Liver (tissue), 9 donors: ENCODE data around the gene ST6GALNAC5. TPM values are rescaled to one million over a fixed set of nuclear protein-coding genes. Genes with fewer than 3 reads are reported as not detected.

Experiments
- DNase-seq: peaks from one replicate; pipeline ENCODE4 v3.0.0-alpha.2; 2017; ENCODE audit warnings: low spot score
- H3K27ac ChIP-seq, 2 donors: one replicate each; pipeline ENCODE4 v1.7.0; 2013; ENCODE audit warnings: inconsistent platforms in 2 of 2, low read length in 2 of 2, control low read depth in 1 of 2, low read depth in 1 of 2, mild to moderate bottlenecking in 1 of 2
- H3K27me3 ChIP-seq, 4 donors: one replicate each; pipeline versions ENCODE4 v1.6.1 to v1.7.0; 2013; ENCODE audit warnings: low read length in 3 of 4, inconsistent platforms in 1 of 4, mild to moderate bottlenecking in 1 of 4, moderate library complexity in 1 of 4; ENCODE audit not compliant: control insufficient read depth in 4 of 4, insufficient read depth in 4 of 4
- H3K36me3 ChIP-seq, 4 donors: one replicate each; pipeline versions ENCODE4 v1.6.1 to v1.7.0; 2013; ENCODE audit warnings: low read length in 3 of 4, mild to moderate bottlenecking in 3 of 4, low read depth in 1 of 4, moderate library complexity in 1 of 4; ENCODE audit not compliant: control insufficient read depth in 4 of 4, insufficient read depth in 3 of 4
- H3K4me1 ChIP-seq, 4 donors: one replicate each; pipeline versions ENCODE4 v1.6.1 to v1.7.0; 2013; ENCODE audit warnings: low read length in 3 of 4, mild to moderate bottlenecking in 3 of 4, moderate library complexity in 1 of 4; ENCODE audit not compliant: control insufficient read depth in 4 of 4, insufficient read depth in 4 of 4
- H3K4me3 ChIP-seq, 3 donors: one replicate each; pipeline versions ENCODE4 v1.6.1 to v1.7.0; 2013; ENCODE audit warnings: low read length in 3 of 3, control low read depth in 1 of 3, low read depth in 1 of 3, mild to moderate bottlenecking in 1 of 3
- H3K9ac ChIP-seq, 2 donors: one replicate each; pipeline ENCODE4 v1.7.0; 2013; ENCODE audit warnings: low read length in 2 of 2, mild to moderate bottlenecking in 2 of 2, moderate library complexity in 2 of 2, control low read depth in 1 of 2, low read depth in 1 of 2
- H3K9me3 ChIP-seq, 4 donors: one replicate each; pipeline versions ENCODE4 v1.6.1 to v1.7.0; 2013; ENCODE audit warnings: low read length in 3 of 4; ENCODE audit not compliant: control insufficient read depth in 4 of 4
- EGR1 ChIP-seq, 2 donors: IDR thresholded peaks; 2 replicates each; pipeline ENCODE4 v1.6.1; 2016 to 2018; ENCODE audit warnings: antibody characterized with exemption in 2 of 2, low read depth in 2 of 2
- FOXA1 ChIP-seq: IDR thresholded peaks from 2 replicates; pipeline ENCODE4 v1.6.1; 2016; ENCODE audit warnings: antibody characterized with exemption
- FOXA2 ChIP-seq: IDR thresholded peaks from 2 replicates; pipeline ENCODE4 v1.6.1; 2016; ENCODE audit warnings: antibody characterized with exemption
- HNF4A ChIP-seq, 2 donors: conservative IDR thresholded peaks; 2 replicates each; pipeline ENCODE4 v1.6.1; 2016; ENCODE audit warnings: antibody characterized with exemption in 2 of 2, mild to moderate bottlenecking in 2 of 2
- HNF4G ChIP-seq: IDR thresholded peaks from 2 replicates; pipeline ENCODE4 v1.6.1; 2016; ENCODE audit warnings: antibody characterized with exemption
- JUND ChIP-seq, 2 donors: IDR thresholded peaks; 2 replicates each; pipeline ENCODE4 v1.6.1; 2016; ENCODE audit warnings: antibody characterized with exemption in 2 of 2
- NR2F2 ChIP-seq: IDR thresholded peaks from 2 replicates; pipeline ENCODE4 v1.6.1; 2016; ENCODE audit warnings: antibody characterized with exemption
- RAD21 ChIP-seq, 2 donors: IDR thresholded peaks; 2 replicates each; pipeline ENCODE4 v1.6.1; 2016; ENCODE audit warnings: antibody characterized with exemption in 2 of 2, mild to moderate bottlenecking in 2 of 2
- RXRA ChIP-seq, 2 donors: IDR thresholded peaks; 2 replicates each; pipeline ENCODE4 v1.6.1; 2017 to 2018; ENCODE audit warnings: antibody characterized with exemption in 2 of 2, mild to moderate bottlenecking in 1 of 2
- SP1 ChIP-seq: IDR thresholded peaks from 2 replicates; pipeline ENCODE4 v1.6.1; 2018; ENCODE audit warnings: antibody characterized with exemption, mild to moderate bottlenecking
- TAF1 ChIP-seq: conservative IDR thresholded peaks from 2 replicates; pipeline ENCODE4 v1.6.1; 2016; ENCODE audit warnings: antibody characterized with exemption, mild to moderate bottlenecking
- YY1 ChIP-seq: IDR thresholded peaks from 2 replicates; pipeline ENCODE4 v1.6.1; 2016; ENCODE audit warnings: antibody characterized with exemption, mild to moderate bottlenecking
- WGBS: extraction: QIAGEN DNeasy Blood & Tissue Kit; methylation state at CpG from one replicate; pipeline ENCODE4 v1.1.7; 2013; 5-methylcytosine and 5-hydroxymethylcytosine counted together
- polyA plus RNA-seq, 2 donors: library from polyadenylated mRNA; stranded (reverse) in 1 of 2; unstranded in 1 of 2; fragments of 200-250 nt in 1 of 2; fragments of >200 nt in 1 of 2; fragmentation: Nextera tagmentation in 1 of 2; extraction: Ambion mirVana in 1 of 2; gene quantifications; one replicate each; pipeline versions ENCODE4 v1.2.1 to v1.2.3, GENCODE V29; 2013 to 2015
- total RNA-seq, 2 donors: library from RNA; depleted of rRNA; stranded (reverse); fragments of >200 nt; gene quantifications; one replicate each; pipeline ENCODE4 v1.2.3, GENCODE V29; 2014
- TF ChIP-seq, protein P1 (sequence below): IDR thresholded peaks from 2 replicates; pipeline ENCODE4 v1.6.1; 2016; ENCODE audit warnings: antibody characterized with exemption, mild to moderate bottlenecking
- TF ChIP-seq, protein P2 (sequence below): IDR thresholded peaks from 2 replicates; pipeline ENCODE4 v1.6.1; 2016; ENCODE audit warnings: antibody characterized with exemption
- TF ChIP-seq, protein P3 (sequence below): IDR thresholded peaks from 2 replicates; pipeline ENCODE4 v1.6.1; 2016; ENCODE audit warnings: antibody characterized with exemption
- TF ChIP-seq, protein P4 (sequence below): IDR thresholded peaks from 2 replicates; pipeline ENCODE4 v1.6.1; 2016; ENCODE audit warnings: antibody characterized with exemption
- TF ChIP-seq, protein P5 (sequence below): fragments of 150-350 bp; IDR thresholded peaks from 2 replicates; pipeline ENCODE4 v1.5.1; 2017; ENCODE audit warnings: improper control_type of control experiment, low read depth, low read length; ENCODE audit not compliant: missing input control
- donor health status: healthy.
- donor health status: healthy.
- donor health status: healthy.
- donor health status: healthy.
- donor health status: healthy.

Gene ST6GALNAC5
- total and polyA plus RNA-seq, 4 donors, result 0.09 to 0.17 TPM; not detected in 2

DNA sequence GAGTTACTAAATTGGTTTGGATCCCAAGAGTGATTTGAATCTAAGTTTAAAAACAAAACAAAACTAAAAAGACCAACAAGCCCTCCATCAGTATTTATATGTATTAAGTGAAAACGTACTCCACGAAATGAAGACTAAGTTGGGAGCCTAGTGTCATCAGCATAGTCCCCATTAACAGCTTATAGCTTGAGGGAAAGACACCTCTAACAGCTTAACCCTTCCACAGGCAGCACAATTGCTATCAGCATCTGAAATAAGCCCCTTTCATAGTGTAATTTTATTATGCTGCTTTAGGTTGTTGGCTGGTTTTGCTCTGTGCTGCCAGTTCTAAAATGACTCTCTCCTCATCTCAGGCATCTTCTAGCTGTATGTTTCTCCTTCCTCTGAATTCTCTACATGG, 25.8 kb upstream of the ST6GALNAC5 start:
- no peak overlapping the region for H3K27ac ChIP-seq
- no peak for DNase-seq
- no peaks in the 10 kb centered on the region for H3K9me3 ChIP-seq
- H3K4me1 ChIP-seq, result no peaks in the 10 kb centered on the region
- H3K4me3 ChIP-seq, result no peak overlapping the region
- H3K9ac ChIP-seq, result no peak overlapping the region
- H3K36me3 ChIP-seq, result no peaks in the 10 kb centered on the region
- H3K27me3 ChIP-seq, result no peaks in the 10 kb centered on the region
- 28% methylated on average over 2 of the region's 2 CpGs for WGBS
- TF ChIP-seq FOXA2 (no peak), YY1 (no peak), JUND (IDR thresholded peaks at IDR 0.05) (no peak), NR2F2 (no peak), EGR1 (IDR thresholded peaks at IDR 0.05; ENCODE audit: low read depth in 2 of 2) (no peak), RXRA (IDR thresholded peaks at IDR 0.05) (no peak), SP1 (no peak), TAF1 (no peak), FOXA1 (no peak), HNF4G (no peak), HNF4A (conservative IDR thresholded peaks at IDR 0.05) (no peak), RAD21 (IDR thresholded peaks at IDR 0.05) (no peak)
- TF ChIP-seq, protein P1, sequence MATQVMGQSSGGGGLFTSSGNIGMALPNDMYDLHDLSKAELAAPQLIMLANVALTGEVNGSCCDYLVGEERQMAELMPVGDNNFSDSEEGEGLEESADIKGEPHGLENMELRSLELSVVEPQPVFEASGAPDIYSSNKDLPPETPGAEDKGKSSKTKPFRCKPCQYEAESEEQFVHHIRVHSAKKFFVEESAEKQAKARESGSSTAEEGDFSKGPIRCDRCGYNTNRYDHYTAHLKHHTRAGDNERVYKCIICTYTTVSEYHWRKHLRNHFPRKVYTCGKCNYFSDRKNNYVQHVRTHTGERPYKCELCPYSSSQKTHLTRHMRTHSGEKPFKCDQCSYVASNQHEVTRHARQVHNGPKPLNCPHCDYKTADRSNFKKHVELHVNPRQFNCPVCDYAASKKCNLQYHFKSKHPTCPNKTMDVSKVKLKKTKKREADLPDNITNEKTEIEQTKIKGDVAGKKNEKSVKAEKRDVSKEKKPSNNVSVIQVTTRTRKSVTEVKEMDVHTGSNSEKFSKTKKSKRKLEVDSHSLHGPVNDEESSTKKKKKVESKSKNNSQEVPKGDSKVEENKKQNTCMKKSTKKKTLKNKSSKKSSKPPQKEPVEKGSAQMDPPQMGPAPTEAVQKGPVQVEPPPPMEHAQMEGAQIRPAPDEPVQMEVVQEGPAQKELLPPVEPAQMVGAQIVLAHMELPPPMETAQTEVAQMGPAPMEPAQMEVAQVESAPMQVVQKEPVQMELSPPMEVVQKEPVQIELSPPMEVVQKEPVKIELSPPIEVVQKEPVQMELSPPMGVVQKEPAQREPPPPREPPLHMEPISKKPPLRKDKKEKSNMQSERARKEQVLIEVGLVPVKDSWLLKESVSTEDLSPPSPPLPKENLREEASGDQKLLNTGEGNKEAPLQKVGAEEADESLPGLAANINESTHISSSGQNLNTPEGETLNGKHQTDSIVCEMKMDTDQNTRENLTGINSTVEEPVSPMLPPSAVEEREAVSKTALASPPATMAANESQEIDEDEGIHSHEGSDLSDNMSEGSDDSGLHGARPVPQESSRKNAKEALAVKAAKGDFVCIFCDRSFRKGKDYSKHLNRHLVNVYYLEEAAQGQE, result no peak
- TF ChIP-seq, protein P2, sequence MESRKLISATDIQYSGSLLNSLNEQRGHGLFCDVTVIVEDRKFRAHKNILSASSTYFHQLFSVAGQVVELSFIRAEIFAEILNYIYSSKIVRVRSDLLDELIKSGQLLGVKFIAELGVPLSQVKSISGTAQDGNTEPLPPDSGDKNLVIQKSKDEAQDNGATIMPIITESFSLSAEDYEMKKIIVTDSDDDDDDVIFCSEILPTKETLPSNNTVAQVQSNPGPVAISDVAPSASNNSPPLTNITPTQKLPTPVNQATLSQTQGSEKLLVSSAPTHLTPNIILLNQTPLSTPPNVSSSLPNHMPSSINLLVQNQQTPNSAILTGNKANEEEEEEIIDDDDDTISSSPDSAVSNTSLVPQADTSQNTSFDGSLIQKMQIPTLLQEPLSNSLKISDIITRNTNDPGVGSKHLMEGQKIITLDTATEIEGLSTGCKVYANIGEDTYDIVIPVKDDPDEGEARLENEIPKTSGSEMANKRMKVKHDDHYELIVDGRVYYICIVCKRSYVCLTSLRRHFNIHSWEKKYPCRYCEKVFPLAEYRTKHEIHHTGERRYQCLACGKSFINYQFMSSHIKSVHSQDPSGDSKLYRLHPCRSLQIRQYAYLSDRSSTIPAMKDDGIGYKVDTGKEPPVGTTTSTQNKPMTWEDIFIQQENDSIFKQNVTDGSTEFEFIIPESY, result no peak
- TF ChIP-seq, protein P3, sequence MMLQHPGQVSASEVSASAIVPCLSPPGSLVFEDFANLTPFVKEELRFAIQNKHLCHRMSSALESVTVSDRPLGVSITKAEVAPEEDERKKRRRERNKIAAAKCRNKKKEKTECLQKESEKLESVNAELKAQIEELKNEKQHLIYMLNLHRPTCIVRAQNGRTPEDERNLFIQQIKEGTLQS, result no peak
- TF ChIP-seq, protein P4, sequence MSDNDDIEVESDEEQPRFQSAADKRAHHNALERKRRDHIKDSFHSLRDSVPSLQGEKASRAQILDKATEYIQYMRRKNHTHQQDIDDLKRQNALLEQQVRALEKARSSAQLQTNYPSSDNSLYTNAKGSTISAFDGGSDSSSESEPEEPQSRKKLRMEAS, result no peak
- TF ChIP-seq, protein P5, sequence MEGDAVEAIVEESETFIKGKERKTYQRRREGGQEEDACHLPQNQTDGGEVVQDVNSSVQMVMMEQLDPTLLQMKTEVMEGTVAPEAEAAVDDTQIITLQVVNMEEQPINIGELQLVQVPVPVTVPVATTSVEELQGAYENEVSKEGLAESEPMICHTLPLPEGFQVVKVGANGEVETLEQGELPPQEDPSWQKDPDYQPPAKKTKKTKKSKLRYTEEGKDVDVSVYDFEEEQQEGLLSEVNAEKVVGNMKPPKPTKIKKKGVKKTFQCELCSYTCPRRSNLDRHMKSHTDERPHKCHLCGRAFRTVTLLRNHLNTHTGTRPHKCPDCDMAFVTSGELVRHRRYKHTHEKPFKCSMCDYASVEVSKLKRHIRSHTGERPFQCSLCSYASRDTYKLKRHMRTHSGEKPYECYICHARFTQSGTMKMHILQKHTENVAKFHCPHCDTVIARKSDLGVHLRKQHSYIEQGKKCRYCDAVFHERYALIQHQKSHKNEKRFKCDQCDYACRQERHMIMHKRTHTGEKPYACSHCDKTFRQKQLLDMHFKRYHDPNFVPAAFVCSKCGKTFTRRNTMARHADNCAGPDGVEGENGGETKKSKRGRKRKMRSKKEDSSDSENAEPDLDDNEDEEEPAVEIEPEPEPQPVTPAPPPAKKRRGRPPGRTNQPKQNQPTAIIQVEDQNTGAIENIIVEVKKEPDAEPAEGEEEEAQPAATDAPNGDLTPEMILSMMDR, result no peak
